Liver (tissue), 9 donors: Measurements from ENCODE around the gene COG2. TPM values are rescaled to one million over a fixed set of nuclear protein-coding genes. Genes with fewer than 3 reads are reported as not detected.

Experiments
- DNase-seq: peaks from one replicate; pipeline ENCODE4 v3.0.0-alpha.2; 2017; ENCODE audit warnings: low spot score
- H3K27ac ChIP-seq, 2 donors: one replicate each; pipeline ENCODE4 v1.7.0; 2013; ENCODE audit warnings: inconsistent platforms in 2 of 2, low read length in 2 of 2, control low read depth in 1 of 2, low read depth in 1 of 2, mild to moderate bottlenecking in 1 of 2
- H3K27me3 ChIP-seq, 4 donors: one replicate each; pipeline versions ENCODE4 v1.6.1 to v1.7.0; 2013; ENCODE audit warnings: low read length in 3 of 4, inconsistent platforms in 1 of 4, mild to moderate bottlenecking in 1 of 4, moderate library complexity in 1 of 4; ENCODE audit not compliant: control insufficient read depth in 4 of 4, insufficient read depth in 4 of 4
- H3K36me3 ChIP-seq, 4 donors: one replicate each; pipeline versions ENCODE4 v1.6.1 to v1.7.0; 2013; ENCODE audit warnings: low read length in 3 of 4, mild to moderate bottlenecking in 3 of 4, low read depth in 1 of 4, moderate library complexity in 1 of 4; ENCODE audit not compliant: control insufficient read depth in 4 of 4, insufficient read depth in 3 of 4
- H3K4me1 ChIP-seq, 4 donors: one replicate each; pipeline versions ENCODE4 v1.6.1 to v1.7.0; 2013; ENCODE audit warnings: low read length in 3 of 4, mild to moderate bottlenecking in 3 of 4, moderate library complexity in 1 of 4; ENCODE audit not compliant: control insufficient read depth in 4 of 4, insufficient read depth in 4 of 4
- H3K4me3 ChIP-seq, 3 donors: one replicate each; pipeline versions ENCODE4 v1.6.1 to v1.7.0; 2013; ENCODE audit warnings: low read length in 3 of 3, control low read depth in 1 of 3, low read depth in 1 of 3, mild to moderate bottlenecking in 1 of 3
- H3K9ac ChIP-seq, 2 donors: one replicate each; pipeline ENCODE4 v1.7.0; 2013; ENCODE audit warnings: low read length in 2 of 2, mild to moderate bottlenecking in 2 of 2, moderate library complexity in 2 of 2, control low read depth in 1 of 2, low read depth in 1 of 2
- H3K9me3 ChIP-seq, 4 donors: one replicate each; pipeline versions ENCODE4 v1.6.1 to v1.7.0; 2013; ENCODE audit warnings: low read length in 3 of 4; ENCODE audit not compliant: control insufficient read depth in 4 of 4
- EGR1 ChIP-seq, 2 donors: IDR thresholded peaks; 2 replicates each; pipeline ENCODE4 v1.6.1; 2016 to 2018; ENCODE audit warnings: antibody characterized with exemption in 2 of 2, low read depth in 2 of 2
- FOXA1 ChIP-seq: IDR thresholded peaks from 2 replicates; pipeline ENCODE4 v1.6.1; 2016; ENCODE audit warnings: antibody characterized with exemption
- FOXA2 ChIP-seq: IDR thresholded peaks from 2 replicates; pipeline ENCODE4 v1.6.1; 2016; ENCODE audit warnings: antibody characterized with exemption
- GABPA ChIP-seq, 2 donors: IDR thresholded peaks in 1 of 2; conservative IDR thresholded peaks in 1 of 2; 2 replicates each; pipeline ENCODE4 v1.6.1; 2016; ENCODE audit warnings: antibody characterized with exemption in 2 of 2, mild to moderate bottlenecking in 1 of 2, moderate library complexity in 1 of 2
- HNF4A ChIP-seq, 2 donors: conservative IDR thresholded peaks; 2 replicates each; pipeline ENCODE4 v1.6.1; 2016; ENCODE audit warnings: antibody characterized with exemption in 2 of 2, mild to moderate bottlenecking in 2 of 2
- HNF4G ChIP-seq: IDR thresholded peaks from 2 replicates; pipeline ENCODE4 v1.6.1; 2016; ENCODE audit warnings: antibody characterized with exemption
- JUND ChIP-seq, 2 donors: IDR thresholded peaks; 2 replicates each; pipeline ENCODE4 v1.6.1; 2016; ENCODE audit warnings: antibody characterized with exemption in 2 of 2
- NR2F2 ChIP-seq: IDR thresholded peaks from 2 replicates; pipeline ENCODE4 v1.6.1; 2016; ENCODE audit warnings: antibody characterized with exemption
- RAD21 ChIP-seq, 2 donors: IDR thresholded peaks; 2 replicates each; pipeline ENCODE4 v1.6.1; 2016; ENCODE audit warnings: antibody characterized with exemption in 2 of 2, mild to moderate bottlenecking in 2 of 2
- RXRA ChIP-seq, 2 donors: IDR thresholded peaks; 2 replicates each; pipeline ENCODE4 v1.6.1; 2017 to 2018; ENCODE audit warnings: antibody characterized with exemption in 2 of 2, mild to moderate bottlenecking in 1 of 2
- SP1 ChIP-seq: IDR thresholded peaks from 2 replicates; pipeline ENCODE4 v1.6.1; 2018; ENCODE audit warnings: antibody characterized with exemption, mild to moderate bottlenecking
- TAF1 ChIP-seq: conservative IDR thresholded peaks from 2 replicates; pipeline ENCODE4 v1.6.1; 2016; ENCODE audit warnings: antibody characterized with exemption, mild to moderate bottlenecking
- YY1 ChIP-seq: IDR thresholded peaks from 2 replicates; pipeline ENCODE4 v1.6.1; 2016; ENCODE audit warnings: antibody characterized with exemption, mild to moderate bottlenecking
- WGBS: extraction: QIAGEN DNeasy Blood & Tissue Kit; methylation state at CpG from one replicate; pipeline ENCODE4 v1.1.7; 2013; 5-methylcytosine and 5-hydroxymethylcytosine counted together
- polyA plus RNA-seq, 2 donors: library from polyadenylated mRNA; stranded (reverse) in 1 of 2; unstranded in 1 of 2; fragments of 200-250 nt in 1 of 2; fragments of >200 nt in 1 of 2; fragmentation: Nextera tagmentation in 1 of 2; extraction: Ambion mirVana in 1 of 2; gene quantifications; one replicate each; pipeline versions ENCODE4 v1.2.1 to v1.2.3, GENCODE V29; 2013 to 2015
- total RNA-seq, 2 donors: library from RNA; depleted of rRNA; stranded (reverse); fragments of >200 nt; gene quantifications; one replicate each; pipeline ENCODE4 v1.2.3, GENCODE V29; 2014
- TF ChIP-seq, protein P1 (sequence below): IDR thresholded peaks from 2 replicates; pipeline ENCODE4 v1.6.1; 2016; ENCODE audit warnings: antibody characterized with exemption
- TF ChIP-seq, protein P2 (sequence below): IDR thresholded peaks from 2 replicates; pipeline ENCODE4 v1.6.1; 2016; ENCODE audit warnings: antibody characterized with exemption, mild to moderate bottlenecking
- TF ChIP-seq, protein P3 (sequence below): fragments of 150-350 bp; IDR thresholded peaks from 2 replicates; pipeline ENCODE4 v1.5.1; 2017; ENCODE audit warnings: improper control_type of control experiment, low read depth, low read length; ENCODE audit not compliant: missing input control
- TF ChIP-seq, protein P4 (sequence below): IDR thresholded peaks from 2 replicates; pipeline ENCODE4 v1.6.1; 2016; ENCODE audit warnings: antibody characterized with exemption
- TF ChIP-seq, protein P5 (sequence below): IDR thresholded peaks from 2 replicates; pipeline ENCODE4 v1.6.1; 2016; ENCODE audit warnings: antibody characterized with exemption
- donor health status: healthy.
- donor health status: healthy.
- donor health status: healthy.
- donor health status: healthy.
- donor health status: healthy.

COG2 gene
- total and polyA plus RNA-seq, 4 donors = 6.4 to 16.1 (median 14.3) TPM

DNA sequence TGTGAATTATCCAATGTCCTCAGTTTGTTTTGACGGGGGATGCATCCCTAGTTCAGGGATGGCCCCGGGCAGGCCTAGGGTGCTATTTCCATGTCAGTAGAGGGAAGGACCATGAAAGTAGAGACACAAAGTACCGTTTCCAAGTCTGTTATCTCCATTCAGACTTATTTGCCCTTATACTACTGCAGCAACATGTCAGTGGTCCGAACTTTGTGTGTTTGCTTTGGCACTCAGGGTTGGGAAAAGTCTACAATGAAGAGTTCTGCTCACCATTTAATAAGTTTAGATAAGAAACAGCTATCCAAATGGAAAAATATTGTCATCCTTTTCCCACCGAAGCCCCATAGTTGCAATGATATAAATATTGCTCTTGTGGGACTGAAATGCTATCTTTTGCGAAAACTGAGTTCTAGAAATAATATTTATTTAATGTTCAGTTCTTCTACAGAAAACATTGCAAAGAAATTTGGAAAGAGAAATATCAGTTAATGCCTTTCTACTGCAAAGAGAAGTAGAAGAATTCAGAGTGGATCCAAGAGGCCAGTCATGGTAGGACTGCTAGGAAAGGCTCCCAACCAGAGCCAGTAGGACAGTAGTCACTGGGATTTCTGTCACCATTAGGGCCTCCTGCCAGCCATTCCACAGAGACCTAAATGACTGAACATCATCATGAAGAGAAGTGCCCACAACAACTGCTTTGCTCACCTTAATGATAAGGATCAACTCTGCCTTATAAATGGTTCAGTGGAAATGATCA is 83.2 kb downstream of the COG2 start:
- no peak for DNase-seq
- peaks cover 0 to 12% (median 0%) of the 10 kb centered on the region in 4 donors for H3K9me3 ChIP-seq
- no peaks in the 10 kb centered on the region for H3K27me3 ChIP-seq
- H3K27ac ChIP-seq = peak overlapping the region; percentile 45 to 86
- H3K4me1 ChIP-seq = peaks cover 11 to 54% (median 46%) of the 10 kb centered on the region in 4 donors
- peak overlapping the region in 1 of 2 donors; percentile 21 for H3K9ac ChIP-seq
- no peaks in the 10 kb centered on the region for H3K36me3 ChIP-seq
- WGBS = 24% methylated on average over 6 of the region's 6 CpGs
- no peak overlapping the region for H3K4me3 ChIP-seq
- TF ChIP-seq, protein P1, sequence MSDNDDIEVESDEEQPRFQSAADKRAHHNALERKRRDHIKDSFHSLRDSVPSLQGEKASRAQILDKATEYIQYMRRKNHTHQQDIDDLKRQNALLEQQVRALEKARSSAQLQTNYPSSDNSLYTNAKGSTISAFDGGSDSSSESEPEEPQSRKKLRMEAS = peak; percentile 91
- TF ChIP-seq TAF1 (no peak), NR2F2 (peak; percentile 75), GABPA (IDR thresholded peaks at IDR 0.05 in 1 of 2, conservative IDR thresholded peaks at IDR 0.05 in 1 of 2) (peak in 1 of 2 donors; percentile 47), EGR1 (IDR thresholded peaks at IDR 0.05; ENCODE audit: low read depth in 2 of 2) (peak; percentile 75 to 97), JUND (IDR thresholded peaks at IDR 0.05) (peak; percentile 100), FOXA1 (peak; percentile 97), RAD21 (IDR thresholded peaks at IDR 0.05) (peak; percentile 46 to 49), SP1 (peak; percentile 99), YY1 (peak; percentile 89), HNF4G (peak; percentile 73), RXRA (IDR thresholded peaks at IDR 0.05) (peak; percentile 97 to 99), FOXA2 (peak; percentile 99), HNF4A (conservative IDR thresholded peaks at IDR 0.05) (peak; percentile 92 to 97)
- TF ChIP-seq, protein P2, sequence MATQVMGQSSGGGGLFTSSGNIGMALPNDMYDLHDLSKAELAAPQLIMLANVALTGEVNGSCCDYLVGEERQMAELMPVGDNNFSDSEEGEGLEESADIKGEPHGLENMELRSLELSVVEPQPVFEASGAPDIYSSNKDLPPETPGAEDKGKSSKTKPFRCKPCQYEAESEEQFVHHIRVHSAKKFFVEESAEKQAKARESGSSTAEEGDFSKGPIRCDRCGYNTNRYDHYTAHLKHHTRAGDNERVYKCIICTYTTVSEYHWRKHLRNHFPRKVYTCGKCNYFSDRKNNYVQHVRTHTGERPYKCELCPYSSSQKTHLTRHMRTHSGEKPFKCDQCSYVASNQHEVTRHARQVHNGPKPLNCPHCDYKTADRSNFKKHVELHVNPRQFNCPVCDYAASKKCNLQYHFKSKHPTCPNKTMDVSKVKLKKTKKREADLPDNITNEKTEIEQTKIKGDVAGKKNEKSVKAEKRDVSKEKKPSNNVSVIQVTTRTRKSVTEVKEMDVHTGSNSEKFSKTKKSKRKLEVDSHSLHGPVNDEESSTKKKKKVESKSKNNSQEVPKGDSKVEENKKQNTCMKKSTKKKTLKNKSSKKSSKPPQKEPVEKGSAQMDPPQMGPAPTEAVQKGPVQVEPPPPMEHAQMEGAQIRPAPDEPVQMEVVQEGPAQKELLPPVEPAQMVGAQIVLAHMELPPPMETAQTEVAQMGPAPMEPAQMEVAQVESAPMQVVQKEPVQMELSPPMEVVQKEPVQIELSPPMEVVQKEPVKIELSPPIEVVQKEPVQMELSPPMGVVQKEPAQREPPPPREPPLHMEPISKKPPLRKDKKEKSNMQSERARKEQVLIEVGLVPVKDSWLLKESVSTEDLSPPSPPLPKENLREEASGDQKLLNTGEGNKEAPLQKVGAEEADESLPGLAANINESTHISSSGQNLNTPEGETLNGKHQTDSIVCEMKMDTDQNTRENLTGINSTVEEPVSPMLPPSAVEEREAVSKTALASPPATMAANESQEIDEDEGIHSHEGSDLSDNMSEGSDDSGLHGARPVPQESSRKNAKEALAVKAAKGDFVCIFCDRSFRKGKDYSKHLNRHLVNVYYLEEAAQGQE = peak; percentile 89
- TF ChIP-seq, protein P3, sequence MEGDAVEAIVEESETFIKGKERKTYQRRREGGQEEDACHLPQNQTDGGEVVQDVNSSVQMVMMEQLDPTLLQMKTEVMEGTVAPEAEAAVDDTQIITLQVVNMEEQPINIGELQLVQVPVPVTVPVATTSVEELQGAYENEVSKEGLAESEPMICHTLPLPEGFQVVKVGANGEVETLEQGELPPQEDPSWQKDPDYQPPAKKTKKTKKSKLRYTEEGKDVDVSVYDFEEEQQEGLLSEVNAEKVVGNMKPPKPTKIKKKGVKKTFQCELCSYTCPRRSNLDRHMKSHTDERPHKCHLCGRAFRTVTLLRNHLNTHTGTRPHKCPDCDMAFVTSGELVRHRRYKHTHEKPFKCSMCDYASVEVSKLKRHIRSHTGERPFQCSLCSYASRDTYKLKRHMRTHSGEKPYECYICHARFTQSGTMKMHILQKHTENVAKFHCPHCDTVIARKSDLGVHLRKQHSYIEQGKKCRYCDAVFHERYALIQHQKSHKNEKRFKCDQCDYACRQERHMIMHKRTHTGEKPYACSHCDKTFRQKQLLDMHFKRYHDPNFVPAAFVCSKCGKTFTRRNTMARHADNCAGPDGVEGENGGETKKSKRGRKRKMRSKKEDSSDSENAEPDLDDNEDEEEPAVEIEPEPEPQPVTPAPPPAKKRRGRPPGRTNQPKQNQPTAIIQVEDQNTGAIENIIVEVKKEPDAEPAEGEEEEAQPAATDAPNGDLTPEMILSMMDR = no peak
- TF ChIP-seq, protein P4, sequence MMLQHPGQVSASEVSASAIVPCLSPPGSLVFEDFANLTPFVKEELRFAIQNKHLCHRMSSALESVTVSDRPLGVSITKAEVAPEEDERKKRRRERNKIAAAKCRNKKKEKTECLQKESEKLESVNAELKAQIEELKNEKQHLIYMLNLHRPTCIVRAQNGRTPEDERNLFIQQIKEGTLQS = peak; percentile 97
- TF ChIP-seq, protein P5, sequence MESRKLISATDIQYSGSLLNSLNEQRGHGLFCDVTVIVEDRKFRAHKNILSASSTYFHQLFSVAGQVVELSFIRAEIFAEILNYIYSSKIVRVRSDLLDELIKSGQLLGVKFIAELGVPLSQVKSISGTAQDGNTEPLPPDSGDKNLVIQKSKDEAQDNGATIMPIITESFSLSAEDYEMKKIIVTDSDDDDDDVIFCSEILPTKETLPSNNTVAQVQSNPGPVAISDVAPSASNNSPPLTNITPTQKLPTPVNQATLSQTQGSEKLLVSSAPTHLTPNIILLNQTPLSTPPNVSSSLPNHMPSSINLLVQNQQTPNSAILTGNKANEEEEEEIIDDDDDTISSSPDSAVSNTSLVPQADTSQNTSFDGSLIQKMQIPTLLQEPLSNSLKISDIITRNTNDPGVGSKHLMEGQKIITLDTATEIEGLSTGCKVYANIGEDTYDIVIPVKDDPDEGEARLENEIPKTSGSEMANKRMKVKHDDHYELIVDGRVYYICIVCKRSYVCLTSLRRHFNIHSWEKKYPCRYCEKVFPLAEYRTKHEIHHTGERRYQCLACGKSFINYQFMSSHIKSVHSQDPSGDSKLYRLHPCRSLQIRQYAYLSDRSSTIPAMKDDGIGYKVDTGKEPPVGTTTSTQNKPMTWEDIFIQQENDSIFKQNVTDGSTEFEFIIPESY = peak; percentile 92
